CMK (cell line): Measurements from ENCODE around the gene TSHZ1.
"Not testable (repeated sequence)": the region's sequence is repeated elsewhere in the genome, so short reads cannot be mapped to it uniquely, and the experiment has no call there.

Experiments
- DNase-seq: peaks from one replicate; pipeline ENCODE4 v3.0.0-alpha.2; 2010; ENCODE audit warnings: low read depth

The TSHZ1 gene

GRCh38 chr18:75183973-75184493, 26.6 kb upstream of the TSHZ1 start:
- no peak for DNase-seq

- no peak for DNase-seq
Observed at GRCh38 chr18:75185460-75185859, 25.1 kb upstream of the TSHZ1 start.

GRCh38 chr18:75187702-75188101, 22.9 kb upstream of the TSHZ1 start:
- not testable (repeated sequence) for DNase-seq

DNA sequence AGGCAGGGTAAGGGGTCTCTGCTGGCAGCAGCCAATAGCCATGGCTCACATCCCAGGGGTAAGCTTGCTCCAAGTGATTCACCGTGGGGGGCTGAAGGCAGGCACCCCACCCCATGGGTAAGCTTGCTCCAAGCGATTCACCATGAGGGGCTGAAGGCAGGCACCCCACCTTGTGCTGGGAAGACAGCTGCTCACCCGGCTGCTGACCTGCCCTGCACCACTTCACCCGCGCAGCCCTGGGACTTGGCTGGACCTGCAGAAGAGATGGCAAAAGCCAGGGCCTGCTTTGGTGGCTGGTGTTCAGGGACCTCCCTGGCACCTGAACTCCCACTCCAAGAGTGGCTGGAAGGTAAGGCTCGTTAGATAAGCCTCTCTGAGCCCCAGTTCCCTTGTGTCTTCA, 20.9 kb upstream of the TSHZ1 start:
- no peak for DNase-seq

DNA sequence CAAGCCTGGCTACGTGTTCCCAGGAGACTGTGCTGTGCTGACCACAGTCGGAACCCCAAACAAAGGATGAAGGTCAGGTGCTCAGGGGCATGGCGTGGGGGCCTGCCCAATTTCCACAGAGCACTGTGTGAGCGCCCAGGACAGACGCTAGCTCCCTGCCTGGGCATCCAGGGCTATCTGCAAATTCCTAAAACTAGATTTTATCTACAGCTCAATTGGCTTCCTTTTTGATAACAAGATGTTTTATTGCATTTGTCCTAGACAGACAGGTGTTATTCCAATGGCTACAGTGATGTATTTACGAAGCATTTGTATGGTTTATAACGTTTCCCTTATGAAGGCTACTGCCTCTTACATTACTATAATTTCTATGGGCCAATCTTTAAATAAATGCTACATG, 17.7 kb upstream of the TSHZ1 start:
- DNase-seq: no peak

DNA sequence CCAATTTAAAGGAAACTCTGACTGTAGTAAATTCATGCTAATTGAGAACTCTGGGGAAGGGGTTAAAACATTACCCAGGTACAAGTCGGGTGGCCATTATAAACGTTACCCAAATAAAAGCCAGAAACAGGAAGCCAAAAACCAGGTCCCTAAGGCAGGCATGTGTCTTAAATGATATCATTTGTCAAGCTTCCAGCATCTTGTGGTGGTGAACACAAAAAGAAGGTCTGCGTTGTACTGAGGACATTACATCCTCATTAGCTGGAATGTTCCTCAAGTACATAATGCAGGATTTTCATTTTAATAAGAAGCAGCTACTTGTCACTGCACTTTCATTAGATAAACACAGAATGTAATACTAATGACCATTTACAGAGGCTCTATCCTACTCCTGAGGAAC, 12.6 kb upstream of the TSHZ1 start:
- DNase-seq: no peak

GRCh38 chr18:75199327-75199726, 11.3 kb upstream of the TSHZ1 start:
- DNase-seq: no peak

GRCh38 chr18:75200071-75200470, 10.5 kb upstream of the TSHZ1 start:
- no peak for DNase-seq

GRCh38 chr18:75200605-75201280, 9.9 kb upstream of the TSHZ1 start:
- DNase-seq: no peak

GRCh38 chr18:75201282-75202270, 9.0 kb upstream of the TSHZ1 start:
- no peak for DNase-seq

GRCh38 chr18:75202696-75203365, 7.8 kb upstream of the TSHZ1 start:
- DNase-seq: no peak

DNA sequence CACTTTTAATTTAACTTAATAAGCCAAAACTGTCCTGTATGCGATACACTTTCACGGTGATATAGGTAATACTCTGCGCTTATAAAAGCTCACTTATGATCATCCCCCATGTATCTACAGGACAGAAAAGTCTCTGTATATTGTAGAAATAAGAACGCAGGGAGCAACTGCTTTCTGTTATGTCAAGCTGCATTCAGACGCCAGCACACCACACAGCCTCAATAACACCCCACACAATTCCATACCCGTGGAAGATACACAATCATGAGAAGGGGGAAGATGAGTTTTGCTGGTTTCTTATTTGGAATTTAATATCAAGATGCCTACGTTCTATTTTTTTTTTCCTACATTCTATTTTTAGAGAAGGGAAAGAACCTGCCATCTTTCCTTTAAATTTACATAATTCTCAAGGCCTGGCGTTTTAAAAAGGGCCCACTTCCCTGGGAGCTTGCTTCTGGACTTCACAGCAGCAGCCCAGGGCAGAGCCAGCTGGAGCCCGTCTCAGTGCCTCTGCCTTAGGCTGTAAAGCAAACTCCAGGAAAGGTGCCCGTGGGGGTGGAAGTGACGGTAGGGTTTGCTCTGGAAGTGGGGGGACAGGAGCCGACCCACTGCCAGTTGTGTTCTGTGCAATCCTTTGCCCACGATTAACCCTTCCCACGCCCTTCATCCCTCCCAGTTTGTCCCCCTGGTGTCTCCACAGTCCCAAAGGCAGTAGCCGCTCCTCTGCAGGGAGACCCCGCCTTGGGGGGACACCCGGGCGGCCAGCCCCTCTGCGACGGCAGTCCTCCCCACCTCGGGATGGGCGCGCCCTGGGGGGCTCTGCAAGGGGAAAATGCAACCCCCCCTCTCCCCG, 7.0 kb upstream of the TSHZ1 start:
- no peak for DNase-seq

- no peak for DNase-seq
Observed at GRCh38 chr18:75204269-75204731, 6.3 kb upstream of the TSHZ1 start.

- DNase-seq: no peak
Observed at GRCh38 chr18:75204732-75205513, 5.7 kb upstream of the TSHZ1 start.

- no peak for DNase-seq
Observed at GRCh38 chr18:75205514-75206132, 5.0 kb upstream of the TSHZ1 start.

- DNase-seq: no peak
Observed at GRCh38 chr18:75206452-75207309, 3.9 kb upstream of the TSHZ1 start.

- DNase-seq: no peak
Observed at GRCh38 chr18:75207310-75208154, 3.1 kb upstream of the TSHZ1 start.

GRCh38 chr18:75208155-75208835, 2.3 kb upstream of the TSHZ1 start:
- DNase-seq: no peak
